H9 (cell line): ENCODE measurements around the gene LRRC42. TPM values are rescaled to one million over a fixed set of nuclear protein-coding genes. Genes with fewer than 3 reads are reported as not detected.

Experiments used
- DNase-seq: peaks from one replicate; pipeline ENCODE4 v3.0.0-alpha.2; 2017
- H2AFZ ChIP-seq: one replicate; pipeline ENCODE4 v1.6.1; 2013; ENCODE audit warnings: mild to moderate bottlenecking, low read length, control low read depth, moderate library complexity
- H2AK5ac ChIP-seq: 2 replicates; pipeline ENCODE4 v1.6.1; 2013; ENCODE audit warnings: low read length, control low read depth, mixed read lengths; ENCODE audit not compliant: insufficient read length
- H2BK120ac ChIP-seq: one replicate; pipeline ENCODE4 v1.6.1; 2013; ENCODE audit warnings: low read depth, mild to moderate bottlenecking, low read length, control low read depth, inconsistent platforms; ENCODE audit not compliant: poor library complexity, severe bottlenecking
- H2BK12ac ChIP-seq: 2 replicates; pipeline ENCODE4 v1.6.1; 2013; ENCODE audit warnings: low read length, control low read depth, mixed read lengths, low read depth; ENCODE audit not compliant: insufficient read length
- H2BK15ac ChIP-seq: 2 replicates; pipeline ENCODE4 v1.6.1; 2013; ENCODE audit warnings: low read depth, low read length, control low read depth
- H2BK20ac ChIP-seq: one replicate; pipeline ENCODE4 v1.6.1; 2013; ENCODE audit warnings: low read depth, mild to moderate bottlenecking, low read length, control low read depth, inconsistent platforms; ENCODE audit not compliant: poor library complexity, severe bottlenecking
- H2BK5ac ChIP-seq: 2 replicates; pipeline ENCODE4 v1.6.1; 2013; ENCODE audit warnings: low read length, control low read depth, mixed read lengths; ENCODE audit not compliant: insufficient read length
- H3K14ac ChIP-seq: 2 replicates; pipeline ENCODE4 v1.6.1; 2013; ENCODE audit warnings: low read length, control low read depth; ENCODE audit not compliant: insufficient read depth
- H3K18ac ChIP-seq: 2 replicates; pipeline ENCODE4 v1.6.1; 2013; ENCODE audit warnings: low read depth, mild to moderate bottlenecking, mixed read lengths, low read length, control low read depth; ENCODE audit not compliant: insufficient read length
- H3K23ac ChIP-seq: 2 replicates; pipeline ENCODE4 v1.6.1; 2013; ENCODE audit warnings: low read length, control low read depth, mixed read lengths, low read depth; ENCODE audit not compliant: insufficient read length
- H3K23me2 ChIP-seq: 2 replicates; pipeline ENCODE4 v1.6.1; 2013; ENCODE audit warnings: low read depth, mild to moderate bottlenecking, mixed read lengths, low read length, control low read depth; ENCODE audit not compliant: insufficient read length, poor library complexity, severe bottlenecking
- H3K27ac ChIP-seq: 2 replicates; pipeline ENCODE4 v1.5.1; 2013; ENCODE audit warnings: low read length, control low read depth, mixed read lengths, low read depth; ENCODE audit not compliant: insufficient read length
- H3K27me3 ChIP-seq: 2 replicates; pipeline ENCODE4 v1.6.1; 2013; ENCODE audit warnings: low read length, control low read depth, inconsistent platforms; ENCODE audit not compliant: insufficient read depth
- H3K4ac ChIP-seq: 2 replicates; pipeline ENCODE4 v1.6.1; 2013; ENCODE audit warnings: low read depth, mild to moderate bottlenecking, control low read depth, inconsistent platforms, low read length, moderate library complexity
- H3K4me1 ChIP-seq: 2 replicates; pipeline ENCODE4 v1.6.1; 2013; ENCODE audit warnings: low read length, control low read depth, inconsistent platforms; ENCODE audit not compliant: insufficient read depth
- H3K4me2 ChIP-seq: 2 replicates; pipeline ENCODE4 v1.6.1; 2013; ENCODE audit warnings: low read length, control low read depth, mixed read lengths; ENCODE audit not compliant: insufficient read length, insufficient read depth
- H3K56ac ChIP-seq: 2 replicates; pipeline ENCODE4 v1.6.1; 2013; ENCODE audit warnings: low read depth, mild to moderate bottlenecking, mixed read lengths, low read length, control low read depth; ENCODE audit not compliant: insufficient read length
- H3K79me1 ChIP-seq: 2 replicates; pipeline ENCODE4 v1.6.1; 2013; ENCODE audit warnings: low read depth, mild to moderate bottlenecking, moderate library complexity, low read length, control low read depth, inconsistent platforms; ENCODE audit not compliant: insufficient read depth, poor library complexity, severe bottlenecking
- H3K79me2 ChIP-seq: 2 replicates; pipeline ENCODE4 v1.6.1; 2013; ENCODE audit warnings: low read length, control low read depth, inconsistent platforms; ENCODE audit not compliant: insufficient read depth
- H3K9ac ChIP-seq: 2 replicates; pipeline ENCODE4 v1.6.1; 2013; ENCODE audit warnings: low read length, control low read depth, mixed read lengths; ENCODE audit not compliant: insufficient read length; ENCODE audit errors: extremely low read depth
- H3K9me3 ChIP-seq: one replicate; pipeline ENCODE4 v1.6.1; 2013; ENCODE audit warnings: low read depth, low read length, inconsistent platforms; ENCODE audit not compliant: control insufficient read depth
- H3T11ph ChIP-seq: one replicate; pipeline ENCODE4 v1.6.1; 2013; ENCODE audit warnings: mild to moderate bottlenecking, low read length, control low read depth, inconsistent platforms
- H4K20me1 ChIP-seq: one replicate; pipeline ENCODE4 v1.6.1; 2013; ENCODE audit not compliant: control insufficient read depth, insufficient read length, insufficient read depth
- H4K5ac ChIP-seq: 2 replicates; pipeline ENCODE4 v1.6.1; 2013; ENCODE audit warnings: low read depth, mild to moderate bottlenecking, mixed read lengths, low read length, control low read depth; ENCODE audit not compliant: insufficient read length
- H4K8ac ChIP-seq: replicated peaks from 2 replicates; pipeline ENCODE4 v1.6.1; 2013; ENCODE audit warnings: low read length, control low read depth, mixed read lengths, low read depth; ENCODE audit not compliant: insufficient read length
- H4K91ac ChIP-seq: 2 replicates; pipeline ENCODE4 v1.6.1; 2013; ENCODE audit warnings: low read depth, mild to moderate bottlenecking, moderate library complexity, mixed read lengths, low read length, control low read depth; ENCODE audit not compliant: insufficient read length
- H3K27ac Mint-ChIP-seq, 3 experiments: 2 replicates in 2 of 3; 3 replicates in 1 of 3; pipeline ENCODE4 v1.8.0; 2020 to 2021; ENCODE audit warnings: mixed read lengths in 3 of 3, mild to moderate bottlenecking in 1 of 3, moderate library complexity in 1 of 3
- H3K27me3 Mint-ChIP-seq: 2 replicates; pipeline ENCODE4 v1.8.0; 2021; ENCODE audit warnings: low read depth, mild to moderate bottlenecking, moderate library complexity, mixed read lengths
- H3K36me3 Mint-ChIP-seq, 3 experiments: 2 replicates in 2 of 3; 3 replicates in 1 of 3; pipeline ENCODE4 v1.8.0; 2020 to 2021; ENCODE audit warnings: low read depth in 3 of 3, mixed read lengths in 3 of 3; ENCODE audit not compliant: insufficient read depth in 1 of 3
- H3K4me1 Mint-ChIP-seq, 2 experiments: 2 replicates each; pipeline ENCODE4 v1.8.0; 2020; ENCODE audit warnings: mixed read lengths in 2 of 2
- H3K4me3 Mint-ChIP-seq, 2 experiments: 2 replicates in 1 of 2; 3 replicates in 1 of 2; pipeline ENCODE4 v1.8.0; 2020 to 2021; ENCODE audit warnings: mild to moderate bottlenecking in 2 of 2, mixed read lengths in 2 of 2, moderate library complexity in 1 of 2
- H3K9me3 Mint-ChIP-seq, 2 experiments: 2 replicates in 1 of 2; 3 replicates in 1 of 2; pipeline ENCODE4 v1.8.0; 2020; ENCODE audit warnings: mild to moderate bottlenecking in 2 of 2, mixed read lengths in 2 of 2, moderate library complexity in 1 of 2
- WGBS: extraction: QIAGEN DNeasy Blood & Tissue Kit; methylation state at CpG from one replicate; pipeline ENCODE4 v1.1.7; 2013; ENCODE audit warnings: missing lambda C conversion rate, low lambda C conversion rate, mixed read lengths; ENCODE audit not compliant: insufficient read length; ENCODE audit errors: extremely low coverage; 5-methylcytosine and 5-hydroxymethylcytosine counted together
- total RNA-seq: library from RNA; stranded (reverse); gene quantifications from 2 replicates; pipeline ENCODE4 v1.2.1, GENCODE V29; 2021
- TF ChIP-seq, protein P1 (sequence below): fragments of 200-600 bp; sonication (generic); conservative IDR thresholded peaks from 3 replicates; pipeline ENCODE4 v1.8.0; 2021; ENCODE audit warnings: antibody characterized with exemption, mild to moderate bottlenecking

Gene LRRC42
- total RNA-seq, 1 experiment from 2014 or later, result 36.3 TPM

DNA sequence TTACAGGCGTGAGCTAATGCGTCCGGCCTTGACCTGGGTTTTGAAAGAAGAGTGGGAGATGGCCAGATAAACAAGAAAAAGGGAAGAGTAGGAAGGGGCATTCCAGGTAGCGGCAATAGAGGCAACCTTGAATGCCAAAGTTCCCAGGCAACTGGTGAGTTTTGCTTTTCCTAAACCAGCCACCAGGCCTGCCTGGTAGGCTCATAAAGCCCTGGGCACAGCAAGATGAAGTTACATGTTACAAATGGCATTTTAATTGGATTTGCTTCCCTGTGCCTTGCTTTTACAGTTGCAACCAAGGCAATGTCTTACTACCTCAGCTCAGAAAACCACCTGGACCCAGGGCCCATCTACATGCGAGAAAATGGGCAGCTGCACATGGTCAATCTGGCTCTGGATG, 5.5 kb downstream of the LRRC42 start:
- no peak overlapping the region for H2BK12ac ChIP-seq
- WGBS, result no CpG with 5 or more reads among the region's 5 CpGs
- H3K27me3 ChIP-seq, result no peaks in the 10 kb centered on the region
- no peak overlapping the region for H2BK20ac ChIP-seq
- H3K79me1 ChIP-seq, result no peaks in the 10 kb centered on the region
- H3T11ph ChIP-seq, result no peak overlapping the region
- no peak overlapping the region for H3K18ac ChIP-seq
- H4K5ac ChIP-seq, result no peak overlapping the region
- peaks cover 5% of the 10 kb centered on the region for H3K4me1 ChIP-seq
- no peak overlapping the region for H3K4ac ChIP-seq
- Mint-ChIP-seq H3K27me3 (no peaks in the 10 kb centered on the region; the same call in none of the 2 replicates), H3K9me3 (no peaks in the 10 kb centered on the region), H3K4me1 (peaks cover 47 to 49% of the 10 kb centered on the region in 2 experiments), H3K4me3 (no peak overlapping the region), H3K27ac (peak overlapping the region; percentile 65 to 92 (median 68); a peak in 4 of 7 replicates), H3K36me3 (peaks cover 8 to 45% (median 33%) of the 10 kb centered on the region in 3 experiments)
- H3K4me2 ChIP-seq, result no peak overlapping the region
- H3K23me2 ChIP-seq, result peaks cover 5% of the 10 kb centered on the region
- no peak overlapping the region for H2AFZ ChIP-seq
- TF ChIP-seq, protein P1, sequence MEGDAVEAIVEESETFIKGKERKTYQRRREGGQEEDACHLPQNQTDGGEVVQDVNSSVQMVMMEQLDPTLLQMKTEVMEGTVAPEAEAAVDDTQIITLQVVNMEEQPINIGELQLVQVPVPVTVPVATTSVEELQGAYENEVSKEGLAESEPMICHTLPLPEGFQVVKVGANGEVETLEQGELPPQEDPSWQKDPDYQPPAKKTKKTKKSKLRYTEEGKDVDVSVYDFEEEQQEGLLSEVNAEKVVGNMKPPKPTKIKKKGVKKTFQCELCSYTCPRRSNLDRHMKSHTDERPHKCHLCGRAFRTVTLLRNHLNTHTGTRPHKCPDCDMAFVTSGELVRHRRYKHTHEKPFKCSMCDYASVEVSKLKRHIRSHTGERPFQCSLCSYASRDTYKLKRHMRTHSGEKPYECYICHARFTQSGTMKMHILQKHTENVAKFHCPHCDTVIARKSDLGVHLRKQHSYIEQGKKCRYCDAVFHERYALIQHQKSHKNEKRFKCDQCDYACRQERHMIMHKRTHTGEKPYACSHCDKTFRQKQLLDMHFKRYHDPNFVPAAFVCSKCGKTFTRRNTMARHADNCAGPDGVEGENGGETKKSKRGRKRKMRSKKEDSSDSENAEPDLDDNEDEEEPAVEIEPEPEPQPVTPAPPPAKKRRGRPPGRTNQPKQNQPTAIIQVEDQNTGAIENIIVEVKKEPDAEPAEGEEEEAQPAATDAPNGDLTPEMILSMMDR, result no peak
- DNase-seq, result no peak
- no peak overlapping the region for H3K23ac ChIP-seq
- H3K9ac ChIP-seq, result no peak overlapping the region
- H2BK5ac ChIP-seq, result no peak overlapping the region
- H2BK15ac ChIP-seq, result no peak overlapping the region
- H3K27ac ChIP-seq, result no peak overlapping the region
- no peaks in the 10 kb centered on the region for H3K9me3 ChIP-seq
- no peaks in the 10 kb centered on the region for H4K20me1 ChIP-seq
- no peaks in the 10 kb centered on the region; the same call in 1 of the 2 replicates for H3K79me2 ChIP-seq
- no peak overlapping the region for H2AK5ac ChIP-seq
- H3K14ac ChIP-seq, result no peak overlapping the region
- H3K56ac ChIP-seq, result no peak overlapping the region
- H4K91ac ChIP-seq, result no peak overlapping the region
- H4K8ac ChIP-seq, result no peak overlapping the region
- no peak overlapping the region for H2BK120ac ChIP-seq
